ENCODE measurements around the gene DOP1A. TPM values are rescaled to one million over a fixed set of nuclear protein-coding genes. Genes with fewer than 3 reads are reported as not detected.

DOP1A gene
- total and polyA plus RNA-seq, 2 donors (not counting 1 experiment from before 2014, with no cell fraction given), result 9.4 to 28.3 TPM

GRCh38 chr6:83167726-83168278 lies 100.3 kb downstream of the DOP1A start:
- intact Hi-C loops (cut with micrococcal nuclease), result no loop called here
- Mint-ChIP-seq H3K9me3 (ENCODE audit: insufficient read depth) (no peaks in the 10 kb centered on the region), H3K27me3 (no peaks in the 10 kb centered on the region), H3K4me3 (no peak overlapping the region), H3K4me1 (no peaks in the 10 kb centered on the region), H3K27ac (no peak overlapping the region)
- DNase-seq (no peak), ATAC-seq (ENCODE audit: low read depth) (no peak)
- no peak overlapping the region for H3K9ac ChIP-seq (ENCODE audit: low read length)
- ChIA-PET CTCF (no interaction called here), POLR2A (no interaction called here)
- TF ChIP-seq CTCF (IDR thresholded peaks at IDR 0.05) (no peak), EZH2 (IDR thresholded peaks at IDR 0.05; ENCODE audit: borderline replicate concordance, insufficient read depth, low read depth, low read length, poor library complexity, severe bottlenecking) (no peak)
- peaks cover 6 to 82% of the 10 kb centered on the region in 2 experiments for H3K36me3 ChIP-seq (replicated peaks in 1 of 2; ENCODE audit: control extremely low read depth in 1 of 2, control insufficient read depth in 1 of 2, extremely low read depth in 1 of 2, insufficient read depth in 2 of 2, low read length in 1 of 2)
- H3K4me2 ChIP-seq (replicated peaks; ENCODE audit: low read depth, low read length, poor library complexity, severe bottlenecking), result no peak overlapping the region
- H4K20me1 ChIP-seq (ENCODE audit: control insufficient read depth, insufficient read depth, low read length, poor library complexity, severe bottlenecking), result no peaks in the 10 kb centered on the region
- H3K4me3 ChIP-seq (ENCODE audit: control extremely low read depth in 1 of 5, extremely low read depth in 1 of 5, insufficient read depth in 1 of 5, low read depth in 2 of 5, low read length in 4 of 5), result no peak overlapping the region
- H2AFZ ChIP-seq (ENCODE audit: insufficient read depth, low read depth, low read length, poor library complexity, severe bottlenecking), result no peak overlapping the region
- 100% methylated on average over 2 of the region's 5 CpGs for WGBS (ENCODE audit: insufficient coverage)
- no peaks in the 10 kb centered on the region for H3K9me3 ChIP-seq (ENCODE audit: control extremely low read depth in 1 of 3, control insufficient read depth in 2 of 3, insufficient read depth in 1 of 3, low read length in 2 of 3)
- H3K79me2 ChIP-seq (ENCODE audit: control insufficient read depth, insufficient read depth, low read length), result no peaks in the 10 kb centered on the region
- H3K27me3 ChIP-seq (replicated peaks in 1 of 4; ENCODE audit: control extremely low read depth in 1 of 4, control insufficient read depth in 3 of 4, insufficient read depth in 4 of 4, low read length in 3 of 4), result no peaks in the 10 kb centered on the region
- no peak overlapping the region for H3K27ac ChIP-seq (ENCODE audit: low read length in 2 of 2)
- H3K4me1 ChIP-seq (ENCODE audit: control insufficient read depth in 2 of 2, insufficient read depth in 2 of 2, low read length in 2 of 2), result no peaks in the 10 kb centered on the region

- Histone ChIP-seq H2AFZ (ENCODE audit: insufficient read depth, low read depth, low read length, poor library complexity, severe bottlenecking) (no peak overlapping the region), H3K79me2 (ENCODE audit: control insufficient read depth, insufficient read depth, low read length) (no peaks in the 10 kb centered on the region), H3K9ac (ENCODE audit: low read length) (no peak overlapping the region), H3K27ac (ENCODE audit: low read length in 2 of 2) (no peak overlapping the region), H4K20me1 (ENCODE audit: control insufficient read depth, insufficient read depth, low read length, poor library complexity, severe bottlenecking) (no peaks in the 10 kb centered on the region), H3K4me3 (ENCODE audit: control extremely low read depth in 1 of 5, extremely low read depth in 1 of 5, insufficient read depth in 1 of 5, low read depth in 2 of 5, low read length in 4 of 5) (no peak overlapping the region), H3K36me3 (replicated peaks in 1 of 2; ENCODE audit: control extremely low read depth in 1 of 2, control insufficient read depth in 1 of 2, extremely low read depth in 1 of 2, insufficient read depth in 2 of 2, low read length in 1 of 2) (peaks cover 6 to 84% of the 10 kb centered on the region in 2 experiments), H3K4me2 (replicated peaks; ENCODE audit: low read depth, low read length, poor library complexity, severe bottlenecking) (no peak overlapping the region), H3K9me3 (ENCODE audit: control extremely low read depth in 1 of 3, control insufficient read depth in 2 of 3, insufficient read depth in 1 of 3, low read length in 2 of 3) (no peaks in the 10 kb centered on the region), H3K27me3 (replicated peaks in 1 of 4; ENCODE audit: control extremely low read depth in 1 of 4, control insufficient read depth in 3 of 4, insufficient read depth in 4 of 4, low read length in 3 of 4) (no peaks in the 10 kb centered on the region), H3K4me1 (ENCODE audit: control insufficient read depth in 2 of 2, insufficient read depth in 2 of 2, low read length in 2 of 2) (no peaks in the 10 kb centered on the region)
- no peak for DNase-seq
- Mint-ChIP-seq H3K4me3 (no peak overlapping the region), H3K27ac (no peak overlapping the region), H3K9me3 (ENCODE audit: insufficient read depth) (no peaks in the 10 kb centered on the region), H3K4me1 (no peaks in the 10 kb centered on the region), H3K27me3 (no peaks in the 10 kb centered on the region)
- WGBS (ENCODE audit: insufficient coverage), result no CpG with 5 or more reads among the region's 1 CpG
- POLR2A ChIA-PET, result no interaction called here
- no peak for ATAC-seq (ENCODE audit: low read depth)
- CTCF ChIA-PET, result interaction anchor here (1.6 kb wide), 1 partner anchor 103 kb away, joined by 4 read pairs; the partner anchor contains the start of gene UBE3D
- intact Hi-C loops (cut with micrococcal nuclease), result no loop called here
- TF ChIP-seq EZH2 (IDR thresholded peaks at IDR 0.05; ENCODE audit: borderline replicate concordance, insufficient read depth, low read depth, low read length, poor library complexity, severe bottlenecking) (no peak), CTCF (IDR thresholded peaks at IDR 0.05) (no peak)
Observed at GRCh38 chr6:83168556-83168955, 101.1 kb downstream of the DOP1A start.

Measured in B cell (primary cell).